Right ventricle myocardium superior (tissue), 1 donor: ENCODE results near the gene UBAP2. TPM values are rescaled to one million over a fixed set of nuclear protein-coding genes. Genes with fewer than 3 reads are reported as not detected.
"Not testable (repeated sequence)": the region's sequence is repeated elsewhere in the genome, so short reads cannot be mapped to it uniquely, and the experiment has no call there.

Source experiments
- ATAC-seq: fragments of 200-7000 bp; cut with Tn5 transposase; one replicate; pipeline ENCODE4 v1.9.1; 2020; ENCODE audit warnings: mild to moderate bottlenecking; ENCODE audit not compliant: poor library complexity
- DNase-seq: peaks from one replicate; pipeline ENCODE4 v3.0.0-alpha.2; 2020
- intact Hi-C: fragments of 100-400 bp; cut with DNase I; formaldehyde crosslinking; loops from one replicate; pipeline ENCODE4 v1.11.2; 2022
- total RNA-seq: library from RNA; stranded (reverse); fragmentation: NEBNext Ultra II Directional; extraction: Animal tissue kit (Norgen Biotek cat#: 25700); gene quantifications from one replicate; pipeline ENCODE4 v1.2.1, GENCODE V29; 2021
- donor health status: DM: no; HTN: yes; CAD: no; lungs with severe emphysema.

UBAP2 gene
- total RNA-seq, 1 donor from 2014 or later = 26.6 TPM

- intact Hi-C loops = no loop called here
- ATAC-seq = no peak
- no peak for DNase-seq
Observed at GRCh38 chr9:34059954-34060353, 11.3 kb upstream of the UBAP2 start.

- intact Hi-C loops = no loop called here
- DNase-seq (no peak), ATAC-seq (no peak)
Observed at GRCh38 chr9:34059281-34059680, 10.6 kb upstream of the UBAP2 start.

- ATAC-seq (no peak), DNase-seq (no peak)
- intact Hi-C loops = no loop called here
Observed at GRCh38 chr9:34049630-34050384, 1.1 kb upstream of the UBAP2 start.

- ATAC-seq (peak; percentile 26), DNase-seq (peak; percentile 57)
- intact Hi-C loops = no loop called here
Observed at GRCh38 chr9:34047864-34048726, 592 bp downstream of the UBAP2 start.

GRCh38 chr9:34046784-34047379 lies 1.8 kb downstream of the UBAP2 start:
- no peak for ATAC-seq
- intact Hi-C loops = no loop called here

GRCh38 chr9:34045903-34046302 lies 2.8 kb downstream of the UBAP2 start:
- ATAC-seq (no peak), DNase-seq (no peak)
- intact Hi-C loops = no loop called here

More at GRCh38 chr9:34046784-34047379, 1.8 kb downstream of the UBAP2 start:
- no peak for DNase-seq

- ATAC-seq, DNase-seq, intact Hi-C loops: not testable (repeated sequence)
Observed at GRCh38 chr9:34042074-34042473, 6.6 kb downstream of the UBAP2 start.

- DNase-seq, intact Hi-C loops, ATAC-seq: not testable (repeated sequence)
Observed at GRCh38 chr9:34038851-34039250, 9.8 kb downstream of the UBAP2 start.

GRCh38 chr9:34037626-34038025 lies 11.1 kb downstream of the UBAP2 start:
- intact Hi-C loops = no loop called here
- ATAC-seq (no peak), DNase-seq (no peak)

GRCh38 chr9:34036625-34037024 lies 12.1 kb downstream of the UBAP2 start:
- ATAC-seq (no peak), DNase-seq (no peak)
- intact Hi-C loops = no loop called here

GRCh38 chr9:34035656-34036055 lies 13.0 kb downstream of the UBAP2 start:
- ATAC-seq (no peak), DNase-seq (no peak)
- intact Hi-C loops = no loop called here

- no peak for ATAC-seq
- DNase-seq = no peak
- intact Hi-C loops = no loop called here
Observed at GRCh38 chr9:34034698-34035065, 14.0 kb downstream of the UBAP2 start.

- intact Hi-C loops = no loop called here
- ATAC-seq = no peak
- no peak for DNase-seq
Observed at GRCh38 chr9:34032631-34033030, 16.1 kb downstream of the UBAP2 start.

- DNase-seq = no peak
- ATAC-seq = peak; percentile 41
- intact Hi-C loops = no loop called here
Observed at GRCh38 chr9:34027845-34028574, 20.7 kb downstream of the UBAP2 start.

- DNase-seq (no peak), ATAC-seq (peak; percentile 6)
- intact Hi-C loops = no loop called here
Observed at GRCh38 chr9:34025811-34026210, 22.9 kb downstream of the UBAP2 start.

GRCh38 chr9:34025062-34025461 lies 23.6 kb downstream of the UBAP2 start:
- DNase-seq (no peak), ATAC-seq (peak; percentile 92)
- intact Hi-C loops = no loop called here

- DNase-seq, ATAC-seq, intact Hi-C loops: not testable (repeated sequence)
Observed at GRCh38 chr9:34024476-34024875, 24.2 kb downstream of the UBAP2 start.

- intact Hi-C loops = loop anchor here (10.0 kb wide), 1 partner anchor 239 kb away; no protein-coding TSS in a partner anchor
- DNase-seq = no peak
Observed at GRCh38 chr9:34016149-34016548, 32.5 kb downstream of the UBAP2 start.

GRCh38 chr9:34010979-34011378 lies 37.7 kb downstream of the UBAP2 start:
- intact Hi-C loops = loop anchor here (10.0 kb wide), 1 partner anchor 244 kb away; no protein-coding TSS in a partner anchor
- no peak for DNase-seq
- no peak for ATAC-seq

More at GRCh38 chr9:34016149-34016548, 32.5 kb downstream of the UBAP2 start:
- ATAC-seq = no peak
